GM12801 (cell line): Measurements from ENCODE around the gene SLC9A3.

ENCODE experiments used
- CTCF ChIP-seq: IDR thresholded peaks from one replicate; pipeline ENCODE4 v1.5.1; 2011; ENCODE audit warnings: control low read depth; ENCODE audit not compliant: insufficient read length; ENCODE audit errors: extremely low read depth

The SLC9A3 gene

GRCh38 chr5:531101-531748 is 7.0 kb upstream of the SLC9A3 start:
- TF ChIP-seq CTCF = no peak

GRCh38 chr5:530001-530955 is 6.0 kb upstream of the SLC9A3 start:
- no peak for TF ChIP-seq CTCF

DNA sequence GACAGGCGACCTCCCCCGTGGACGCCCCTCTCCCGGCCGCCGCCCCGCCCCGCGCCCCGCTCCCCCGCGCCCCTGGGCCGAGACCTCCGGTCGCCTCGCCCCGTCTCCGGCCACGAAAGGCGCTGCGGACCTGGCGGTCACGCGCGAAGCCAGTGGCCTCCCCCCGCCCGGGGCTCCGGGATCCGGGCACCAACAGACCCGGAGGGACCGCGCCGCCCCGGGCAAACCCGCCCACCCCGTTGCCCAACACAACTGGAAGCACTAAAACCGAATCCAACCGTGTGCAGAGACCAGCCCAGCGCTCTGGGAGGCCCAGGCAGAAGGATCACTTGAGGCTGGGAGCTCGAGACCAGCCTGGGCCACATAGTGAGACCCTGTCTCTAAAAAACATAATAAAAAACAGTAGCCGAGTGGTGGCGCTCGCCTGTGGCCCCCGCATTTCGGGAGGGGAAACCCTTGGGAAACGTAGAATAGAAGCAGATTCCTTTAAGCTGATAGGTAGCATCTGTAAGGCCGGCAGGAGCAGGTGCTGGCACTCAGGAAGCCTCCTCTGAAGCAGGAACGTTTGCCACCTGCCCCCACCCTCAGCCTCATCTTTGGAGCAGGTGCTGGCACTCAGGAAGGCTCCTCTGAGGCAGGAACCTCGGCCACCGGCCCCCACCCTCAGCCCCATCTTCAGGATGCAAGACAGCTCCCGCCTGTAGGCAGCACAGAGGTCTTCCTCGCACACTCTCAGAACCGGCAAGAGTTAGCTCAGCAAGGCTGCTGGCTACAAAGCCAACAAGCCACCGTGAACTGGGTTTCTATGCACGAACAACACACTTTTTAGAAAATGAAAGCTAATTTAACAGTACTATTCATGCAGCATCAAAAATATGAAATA is 4.6 kb upstream of the SLC9A3 start:
- TF ChIP-seq CTCF = no peak

GRCh38 chr5:527646-528628 is 3.7 kb upstream of the SLC9A3 start:
- no peak for TF ChIP-seq CTCF

DNA sequence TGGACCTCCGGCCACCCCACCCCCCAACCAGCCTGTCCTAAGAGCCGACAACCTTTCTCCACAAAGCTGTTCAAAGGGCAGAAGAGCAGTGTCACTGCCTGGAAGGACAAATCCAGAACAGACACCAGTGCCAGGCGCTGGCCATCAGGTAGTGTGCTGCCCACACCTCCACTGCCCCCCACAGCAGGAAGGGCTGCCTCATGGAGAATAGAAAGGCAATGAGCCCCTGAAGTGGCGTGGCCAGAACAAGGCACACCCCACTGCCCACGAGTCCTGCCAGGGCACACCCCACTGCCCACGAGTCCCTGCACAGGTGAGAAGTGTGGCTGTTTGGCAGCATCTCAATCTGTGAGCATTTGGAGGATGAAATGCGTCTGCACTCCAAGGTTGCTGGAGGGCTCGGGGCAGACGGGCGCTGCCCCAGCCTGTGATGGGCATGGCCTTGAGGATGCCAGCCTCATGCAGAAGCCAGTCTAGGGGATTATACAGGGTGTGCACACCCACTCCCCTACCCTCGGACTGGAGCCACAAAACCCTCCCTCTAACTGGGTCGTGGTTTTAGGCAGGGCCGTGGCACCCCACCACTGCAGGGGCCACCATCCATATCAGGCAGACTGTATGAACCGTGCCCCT is 2.3 kb upstream of the SLC9A3 start:
- no peak for TF ChIP-seq CTCF

- no peak for TF ChIP-seq CTCF
Measured at GRCh38 chr5:525916-526315, 1.7 kb upstream of the SLC9A3 start.
